GM19240 (cell line): Measurements from ENCODE around the gene TNFAIP2.

Experiments used
- DNase-seq: peaks from one replicate; pipeline ENCODE4 v3.0.0; 2011; ENCODE audit warnings: low spot score; ENCODE audit not compliant: insufficient read length

The TNFAIP2 gene

DNA sequence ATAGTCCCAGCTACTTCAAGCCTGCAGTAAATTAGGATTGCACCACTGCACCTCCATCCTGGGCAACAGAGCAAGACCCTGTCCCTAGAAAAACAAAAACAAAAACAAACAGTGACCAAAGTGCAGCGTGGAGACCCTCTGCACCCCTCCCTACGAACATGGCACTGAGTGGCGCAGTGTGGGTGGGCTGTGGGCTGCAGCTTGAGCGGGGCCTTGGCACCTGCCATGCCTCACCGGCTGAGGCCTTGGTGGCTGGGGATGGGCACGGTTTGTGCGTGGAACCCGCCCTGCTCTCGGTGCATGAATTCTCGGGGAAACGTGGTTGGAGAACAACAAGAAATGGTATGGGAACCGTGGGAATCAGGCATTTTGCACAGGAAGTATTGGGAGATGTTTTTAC, 60.8 kb downstream of the TNFAIP2 start:
- DNase-seq, result no peak

DNA sequence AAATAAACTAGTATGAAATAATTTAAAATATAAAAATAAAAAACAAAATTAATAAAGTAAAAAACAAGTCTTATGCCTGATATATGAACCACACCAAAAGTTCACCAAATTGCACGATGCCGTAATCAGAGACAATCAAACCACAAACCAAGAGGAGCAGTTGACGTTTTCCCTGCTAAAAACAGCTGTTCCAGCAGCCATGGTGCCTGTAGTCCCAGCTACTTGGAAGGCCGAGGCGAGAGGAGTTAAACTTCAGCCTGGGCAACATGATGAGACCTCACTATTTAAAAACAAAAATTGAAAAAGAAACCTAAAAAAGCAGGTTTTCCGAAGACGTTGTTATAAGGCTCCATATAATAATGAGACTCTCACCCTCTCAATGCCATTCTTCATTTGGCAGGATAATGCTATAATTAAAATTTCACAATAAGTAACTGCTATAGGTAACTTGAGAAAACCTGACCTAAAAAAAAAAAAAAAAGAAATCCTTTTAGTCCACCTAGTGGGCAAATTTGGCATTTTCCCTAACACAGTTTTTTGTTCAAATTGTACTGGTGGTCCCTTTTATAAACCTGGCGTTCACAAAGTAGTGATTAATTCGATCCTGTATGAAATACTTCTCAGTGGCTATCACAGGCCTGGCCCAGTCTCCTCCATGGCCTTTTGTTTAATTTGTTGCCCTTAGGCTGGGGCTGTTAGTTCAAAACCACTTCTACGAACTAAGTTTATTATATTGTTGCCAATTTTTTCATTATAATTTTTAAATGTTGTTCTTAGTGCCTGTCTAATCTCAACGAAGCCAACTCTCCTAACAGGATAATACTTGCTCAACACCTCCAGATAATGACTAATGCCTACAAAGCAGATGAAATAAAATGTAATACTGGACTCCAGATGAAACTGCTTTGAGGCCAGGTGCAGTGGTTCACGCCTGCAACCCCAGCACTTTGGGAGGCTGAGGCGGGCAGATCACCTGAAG, 62.1 kb downstream of the TNFAIP2 start:
- no peak for DNase-seq

DNA sequence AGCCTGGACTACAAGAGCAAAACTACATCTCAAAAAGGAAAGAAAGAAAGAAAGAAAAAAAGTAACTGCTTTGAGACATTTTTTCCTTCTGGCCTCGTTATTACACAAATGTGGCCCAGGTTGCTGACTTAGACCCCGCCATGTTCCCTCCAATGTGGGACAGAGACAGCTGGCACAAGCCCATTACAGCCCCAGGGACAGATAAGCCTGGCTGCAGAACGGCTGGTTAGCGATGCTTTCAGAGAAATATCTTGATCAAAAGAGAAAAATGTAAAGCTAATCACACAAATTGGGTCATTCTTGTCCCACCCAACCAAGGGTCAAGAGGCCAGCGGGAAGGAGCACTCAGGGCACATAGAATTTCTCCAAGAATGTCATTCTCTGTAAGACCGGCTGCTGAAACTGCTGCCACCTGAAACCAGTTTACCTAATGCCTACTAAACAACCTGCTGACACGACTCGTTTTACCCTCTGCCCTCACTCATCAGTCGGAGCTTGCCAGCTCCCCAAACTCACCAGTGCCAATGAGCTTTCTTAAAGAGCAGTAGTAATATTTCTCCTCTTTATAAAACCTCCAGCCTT, 63.1 kb downstream of the TNFAIP2 start:
- no peak for DNase-seq
